ENCODE results near the gene PTPRU.
"Not testable (repeated sequence)": the region's sequence is repeated elsewhere in the genome, so short reads cannot be mapped to it uniquely, and the experiment has no call there.

The PTPRU gene

GRCh38 chr1:29286194-29286767 is 50.0 kb downstream of the PTPRU start:
- no peaks in the 10 kb centered on the region for H3K9me3 Mint-ChIP-seq
- H3K4me1 Mint-ChIP-seq (ENCODE audit: low read depth), result peaks cover 7% of the 10 kb centered on the region
- no peak overlapping the region for H3K4me3 Mint-ChIP-seq
- intact Hi-C loops (cut with micrococcal nuclease), result no loop called here
- no peak overlapping the region for H3K27ac Mint-ChIP-seq
- H3K27me3 Mint-ChIP-seq, result peaks cover under 1% of the 10 kb centered on the region
- no peaks in the 10 kb centered on the region for H3K36me3 Mint-ChIP-seq (ENCODE audit: low read depth)

- Mint-ChIP-seq H3K9me3 (no peaks in the 10 kb centered on the region), H3K4me1 (ENCODE audit: low read depth) (no peaks in the 10 kb centered on the region), H3K27me3 (no peaks in the 10 kb centered on the region), H3K27ac (no peak overlapping the region), H3K4me3 (no peak overlapping the region), H3K36me3 (ENCODE audit: low read depth) (no peaks in the 10 kb centered on the region)
- intact Hi-C loops (cut with micrococcal nuclease), result no loop called here
Measured at GRCh38 chr1:29289493-29289892, 53.2 kb downstream of the PTPRU start.

GRCh38 chr1:29290414-29290985 is 54.2 kb downstream of the PTPRU start:
- intact Hi-C loops (cut with micrococcal nuclease), result no loop called here
- Mint-ChIP-seq H3K4me3 (no peak overlapping the region), H3K27me3 (peaks cover 3% of the 10 kb centered on the region), H3K9me3 (no peaks in the 10 kb centered on the region), H3K4me1 (ENCODE audit: low read depth) (no peaks in the 10 kb centered on the region), H3K27ac (no peak overlapping the region), H3K36me3 (ENCODE audit: low read depth) (no peaks in the 10 kb centered on the region)

GRCh38 chr1:29291756-29292155 is 55.4 kb downstream of the PTPRU start:
- no peak overlapping the region for H3K4me3 Mint-ChIP-seq
- H3K27me3 Mint-ChIP-seq, result peaks cover 5% of the 10 kb centered on the region
- no peaks in the 10 kb centered on the region for H3K9me3 Mint-ChIP-seq
- intact Hi-C loops (cut with micrococcal nuclease), result no loop called here
- H3K36me3 Mint-ChIP-seq (ENCODE audit: low read depth), result no peaks in the 10 kb centered on the region
- H3K27ac Mint-ChIP-seq, result no peak overlapping the region
- H3K4me1 Mint-ChIP-seq (ENCODE audit: low read depth), result no peaks in the 10 kb centered on the region

GRCh38 chr1:29292344-29292743 is 56.0 kb downstream of the PTPRU start:
- Mint-ChIP-seq H3K27me3 (peaks cover 6% of the 10 kb centered on the region), H3K27ac (no peak overlapping the region), H3K9me3 (no peaks in the 10 kb centered on the region), H3K4me3 (no peak overlapping the region), H3K36me3 (ENCODE audit: low read depth) (no peaks in the 10 kb centered on the region), H3K4me1 (ENCODE audit: low read depth) (no peaks in the 10 kb centered on the region)
- intact Hi-C loops (cut with micrococcal nuclease), result no loop called here

GRCh38 chr1:29297450-29297849 is 61.1 kb downstream of the PTPRU start:
- intact Hi-C loops (cut with micrococcal nuclease), result no loop called here
- Mint-ChIP-seq H3K36me3 (ENCODE audit: low read depth) (no peaks in the 10 kb centered on the region), H3K4me1 (ENCODE audit: low read depth) (no peaks in the 10 kb centered on the region), H3K27ac (no peak overlapping the region), H3K4me3 (no peak overlapping the region), H3K27me3 (peaks cover 8% of the 10 kb centered on the region), H3K9me3 (no peaks in the 10 kb centered on the region)

- Mint-ChIP-seq H3K27me3 (peaks cover 8% of the 10 kb centered on the region), H3K4me3 (no peak overlapping the region), H3K27ac (no peak overlapping the region), H3K9me3 (no peaks in the 10 kb centered on the region), H3K4me1 (ENCODE audit: low read depth) (no peaks in the 10 kb centered on the region), H3K36me3 (ENCODE audit: low read depth) (no peaks in the 10 kb centered on the region)
- intact Hi-C loops (cut with micrococcal nuclease), result no loop called here
Measured at GRCh38 chr1:29298246-29298645, 61.9 kb downstream of the PTPRU start.

- peaks cover 8% of the 10 kb centered on the region for H3K27me3 Mint-ChIP-seq
- no peaks in the 10 kb centered on the region for H3K4me1 Mint-ChIP-seq (ENCODE audit: low read depth)
- intact Hi-C loops (cut with micrococcal nuclease), result no loop called here
Measured at GRCh38 chr1:29299446-29299845, 63.1 kb downstream of the PTPRU start.

GRCh38 chr1:29301732-29302131 is 65.4 kb downstream of the PTPRU start:
- H3K4me3 Mint-ChIP-seq; H3K36me3 Mint-ChIP-seq (ENCODE audit: low read depth): not testable (repeated sequence)

More at GRCh38 chr1:29299446-29299845, 63.1 kb downstream of the PTPRU start:
- Mint-ChIP-seq H3K36me3 (ENCODE audit: low read depth) (no peaks in the 10 kb centered on the region), H3K4me3 (no peak overlapping the region), H3K27ac (no peak overlapping the region), H3K9me3 (no peaks in the 10 kb centered on the region)

GRCh38 chr1:29303201-29304024 is 67.1 kb downstream of the PTPRU start:
- intact Hi-C loops (cut with micrococcal nuclease), result no loop called here
- Mint-ChIP-seq H3K27ac (no peak overlapping the region), H3K4me3 (no peak overlapping the region), H3K9me3 (no peaks in the 10 kb centered on the region), H3K4me1 (ENCODE audit: low read depth) (no peaks in the 10 kb centered on the region), H3K27me3 (no peaks in the 10 kb centered on the region), H3K36me3 (ENCODE audit: low read depth) (no peaks in the 10 kb centered on the region)

More at GRCh38 chr1:29301732-29302131, 65.4 kb downstream of the PTPRU start:
- H3K27ac Mint-ChIP-seq; intact Hi-C loops (cut with micrococcal nuclease); H3K27me3 Mint-ChIP-seq; H3K4me1 Mint-ChIP-seq (ENCODE audit: low read depth); H3K9me3 Mint-ChIP-seq: not testable (repeated sequence)

GRCh38 chr1:29304025-29304684 is 67.8 kb downstream of the PTPRU start:
- Mint-ChIP-seq H3K4me3 (no peak overlapping the region), H3K27ac (no peak overlapping the region), H3K9me3 (no peaks in the 10 kb centered on the region), H3K27me3 (no peaks in the 10 kb centered on the region), H3K36me3 (ENCODE audit: low read depth) (no peaks in the 10 kb centered on the region), H3K4me1 (ENCODE audit: low read depth) (no peaks in the 10 kb centered on the region)
- intact Hi-C loops (cut with micrococcal nuclease), result no loop called here

- intact Hi-C loops (cut with micrococcal nuclease), result no loop called here
- no peaks in the 10 kb centered on the region for H3K36me3 Mint-ChIP-seq (ENCODE audit: low read depth)
- no peaks in the 10 kb centered on the region for H3K9me3 Mint-ChIP-seq
- H3K27me3 Mint-ChIP-seq, result no peaks in the 10 kb centered on the region
- H3K4me1 Mint-ChIP-seq (ENCODE audit: low read depth), result no peaks in the 10 kb centered on the region
- H3K4me3 Mint-ChIP-seq, result no peak overlapping the region
- H3K27ac Mint-ChIP-seq, result no peak overlapping the region
Measured at GRCh38 chr1:29305943-29306342, 69.6 kb downstream of the PTPRU start.

GRCh38 chr1:29306471-29307140 is 70.3 kb downstream of the PTPRU start:
- intact Hi-C loops (cut with micrococcal nuclease), result no loop called here
- Mint-ChIP-seq H3K27me3 (no peaks in the 10 kb centered on the region), H3K4me3 (no peak overlapping the region), H3K36me3 (ENCODE audit: low read depth) (no peaks in the 10 kb centered on the region), H3K4me1 (ENCODE audit: low read depth) (no peaks in the 10 kb centered on the region), H3K9me3 (no peaks in the 10 kb centered on the region), H3K27ac (no peak overlapping the region)

- H3K27me3 Mint-ChIP-seq, result no peaks in the 10 kb centered on the region
Measured at GRCh38 chr1:29309075-29309474, 72.8 kb downstream of the PTPRU start.

More at GRCh38 chr1:29309075-29309474, 72.8 kb downstream of the PTPRU start:
- no peaks in the 10 kb centered on the region for H3K4me1 Mint-ChIP-seq (ENCODE audit: low read depth)
- intact Hi-C loops (cut with micrococcal nuclease), result no loop called here
- no peaks in the 10 kb centered on the region for H3K9me3 Mint-ChIP-seq
- no peak overlapping the region for H3K27ac Mint-ChIP-seq
- H3K4me3 Mint-ChIP-seq, result no peak overlapping the region
- no peaks in the 10 kb centered on the region for H3K36me3 Mint-ChIP-seq (ENCODE audit: low read depth)
